Suprapubic skin (tissue), 4 donors: Measurements from ENCODE around the gene ADAMTS16. TPM values are rescaled to one million over a fixed set of nuclear protein-coding genes. Genes with fewer than 3 reads are reported as not detected.

ENCODE experiments used
- DNase-seq, 2 donors: peaks; one replicate each; pipeline ENCODE4 v3.0.0-alpha.2; 2019; ENCODE audit warnings: low spot score in 2 of 2
- H3K27ac ChIP-seq: fragments of 200-600 bp; sonication (generic); one replicate; pipeline ENCODE4 v1.5.1; 2019
- H3K27me3 ChIP-seq: fragments of 200-600 bp; sonication (generic); one replicate; pipeline ENCODE4 v1.5.1; 2019
- H3K36me3 ChIP-seq: fragments of 200-600 bp; sonication (generic); one replicate; pipeline ENCODE4 v1.5.1; 2019
- H3K4me1 ChIP-seq: fragments of 200-600 bp; sonication (generic); one replicate; pipeline ENCODE4 v1.5.1; 2019
- H3K4me3 ChIP-seq: fragments of 200-600 bp; sonication (generic); one replicate; pipeline ENCODE4 v1.5.1; 2019; ENCODE audit warnings: mild to moderate bottlenecking
- H3K9me3 ChIP-seq: fragments of 200-600 bp; sonication (generic); one replicate; pipeline ENCODE4 v1.5.1; 2019
- EP300 ChIP-seq: sonication (generic); formaldehyde crosslinking; IDR thresholded peaks from one replicate; pipeline ENCODE4 v1.6.1; 2017; ENCODE audit warnings: antibody characterized with exemption
- POLR2A ChIP-seq, 2 donors: fragments of 450-650 bp; IDR thresholded peaks; one replicate each; pipeline ENCODE4 v1.6.1; 2017; ENCODE audit warnings: antibody characterized with exemption in 2 of 2, mild to moderate bottlenecking in 2 of 2, moderate library complexity in 2 of 2
- POLR2AphosphoS5 ChIP-seq, 3 donors: sonication (generic); formaldehyde crosslinking; IDR thresholded peaks; one replicate each; pipeline ENCODE4 v1.6.1; 2017; ENCODE audit warnings: antibody characterized with exemption in 3 of 3
- WGBS: methylation state at CpG from one replicate; pipeline ENCODE4 v1.1.5; 2018; 5-methylcytosine and 5-hydroxymethylcytosine counted together
- total RNA-seq, 4 donors: library from RNA; depleted of rRNA; stranded (reverse); fragments of >200 nt; gene quantifications; one replicate each; pipeline ENCODE4 v1.1.0, GENCODE V29; 2016
- TF ChIP-seq, protein P1 (sequence below), 2 donors: fragments of 200-600 bp in 1 of 2; fragments of 450-650 bp in 1 of 2; sonication (generic) in 1 of 2; IDR thresholded peaks; one replicate each; pipeline ENCODE4 v1.5.1; 2016 to 2019; ENCODE audit warnings: antibody characterized with exemption in 2 of 2, mild to moderate bottlenecking in 1 of 2, moderate library complexity in 1 of 2

The ADAMTS16 gene
- total RNA-seq, 4 donors from 2014 or later: 0.10 to 0.64 TPM; not detected in 2

DNA sequence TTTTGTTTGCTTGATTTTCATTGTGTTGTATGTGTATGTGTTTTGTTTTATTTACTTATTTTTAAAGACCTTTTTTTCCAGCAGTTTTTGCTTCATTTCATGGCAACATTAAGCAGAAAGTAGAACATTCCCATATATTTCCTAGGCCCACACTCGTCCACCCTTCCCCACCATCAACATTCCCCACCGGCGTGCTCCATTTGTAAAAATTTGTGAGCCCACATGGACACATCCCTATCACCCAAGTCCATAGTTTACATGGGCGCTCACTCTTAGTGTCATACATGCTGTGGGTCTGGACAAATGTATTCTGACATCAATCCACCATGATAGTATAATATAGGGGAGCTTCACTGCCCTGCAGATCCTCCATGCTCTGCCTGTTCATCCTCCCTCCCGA lies 133.8 kb downstream of the ADAMTS16 start:
- TF ChIP-seq POLR2AphosphoS5 (IDR thresholded peaks at IDR 0.05): no peak
- TF ChIP-seq, protein P1, sequence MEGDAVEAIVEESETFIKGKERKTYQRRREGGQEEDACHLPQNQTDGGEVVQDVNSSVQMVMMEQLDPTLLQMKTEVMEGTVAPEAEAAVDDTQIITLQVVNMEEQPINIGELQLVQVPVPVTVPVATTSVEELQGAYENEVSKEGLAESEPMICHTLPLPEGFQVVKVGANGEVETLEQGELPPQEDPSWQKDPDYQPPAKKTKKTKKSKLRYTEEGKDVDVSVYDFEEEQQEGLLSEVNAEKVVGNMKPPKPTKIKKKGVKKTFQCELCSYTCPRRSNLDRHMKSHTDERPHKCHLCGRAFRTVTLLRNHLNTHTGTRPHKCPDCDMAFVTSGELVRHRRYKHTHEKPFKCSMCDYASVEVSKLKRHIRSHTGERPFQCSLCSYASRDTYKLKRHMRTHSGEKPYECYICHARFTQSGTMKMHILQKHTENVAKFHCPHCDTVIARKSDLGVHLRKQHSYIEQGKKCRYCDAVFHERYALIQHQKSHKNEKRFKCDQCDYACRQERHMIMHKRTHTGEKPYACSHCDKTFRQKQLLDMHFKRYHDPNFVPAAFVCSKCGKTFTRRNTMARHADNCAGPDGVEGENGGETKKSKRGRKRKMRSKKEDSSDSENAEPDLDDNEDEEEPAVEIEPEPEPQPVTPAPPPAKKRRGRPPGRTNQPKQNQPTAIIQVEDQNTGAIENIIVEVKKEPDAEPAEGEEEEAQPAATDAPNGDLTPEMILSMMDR (IDR thresholded peaks at IDR 0.05): no peak
- no peak for TF ChIP-seq EP300
- Histone ChIP-seq H3K9me3 (no peaks in the 10 kb centered on the region), H3K36me3 (no peaks in the 10 kb centered on the region), H3K27ac (no peak overlapping the region), H3K27me3 (no peaks in the 10 kb centered on the region), H3K4me3 (no peak overlapping the region), H3K4me1 (peaks cover 7% of the 10 kb centered on the region)
- WGBS: 92% methylated on average over 5 of the region's 5 CpGs
- DNase-seq: no peak

DNA sequence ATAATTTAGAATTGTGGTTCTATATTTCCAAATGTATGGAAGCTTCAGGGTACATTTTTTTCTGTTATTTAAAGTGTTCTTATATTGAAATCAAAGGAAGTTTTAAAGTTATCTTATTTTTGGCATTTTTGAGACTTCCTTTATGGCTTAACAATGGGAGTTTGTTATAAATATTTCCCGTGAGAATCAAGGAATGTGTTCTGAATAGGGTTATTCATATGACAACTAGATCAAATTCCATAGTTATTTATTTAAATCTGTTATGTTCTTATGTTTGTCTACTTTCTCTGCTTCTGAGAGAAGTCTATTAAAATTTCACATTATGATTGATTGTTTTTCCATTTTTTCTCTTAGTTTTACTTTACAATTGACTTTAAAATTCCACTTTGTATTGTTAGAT lies 135.1 kb downstream of the ADAMTS16 start:
- TF ChIP-seq POLR2AphosphoS5 (IDR thresholded peaks at IDR 0.05) (no peak), EP300 (no peak), POLR2A (IDR thresholded peaks at IDR 0.05) (no peak)
- TF ChIP-seq, protein P1 (IDR thresholded peaks at IDR 0.05): no peak
- Histone ChIP-seq H3K4me3 (no peak overlapping the region), H3K27ac (no peak overlapping the region), H3K4me1 (peaks cover 7% of the 10 kb centered on the region), H3K27me3 (no peaks in the 10 kb centered on the region), H3K9me3 (no peaks in the 10 kb centered on the region), H3K36me3 (no peaks in the 10 kb centered on the region)
- WGBS: 41% methylated on average over 1 of the region's 1 CpG
- DNase-seq: no peak

DNA sequence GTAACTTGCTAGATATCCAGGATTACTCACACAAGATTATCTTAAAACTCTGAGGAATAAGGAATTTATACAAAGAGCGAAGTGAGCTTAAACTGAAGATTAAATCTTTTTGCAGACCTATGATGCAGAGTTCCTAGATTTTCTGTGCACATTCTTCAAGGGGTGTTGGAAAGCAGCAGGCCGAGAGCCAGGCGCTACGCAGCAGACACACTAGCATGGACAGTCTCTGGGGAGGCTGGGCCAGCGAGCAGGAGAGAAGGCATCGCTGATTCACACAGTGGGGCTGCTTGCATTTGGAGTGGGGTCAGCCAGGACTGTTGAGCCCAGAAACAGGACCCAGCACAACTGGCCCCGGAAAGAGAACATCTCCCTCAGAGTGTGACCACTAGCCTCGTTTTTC lies 136.3 kb downstream of the ADAMTS16 start:
- WGBS: 92% methylated on average over 8 of the region's 8 CpGs
- no peak for DNase-seq
- H3K36me3 ChIP-seq: no peaks in the 10 kb centered on the region
- no peak for TF ChIP-seq POLR2AphosphoS5 (IDR thresholded peaks at IDR 0.05)
- H3K4me1 ChIP-seq: no peaks in the 10 kb centered on the region
- H3K9me3 ChIP-seq: no peaks in the 10 kb centered on the region
- no peak overlapping the region for H3K27ac ChIP-seq
- no peak overlapping the region for H3K4me3 ChIP-seq
- no peaks in the 10 kb centered on the region for H3K27me3 ChIP-seq

DNA sequence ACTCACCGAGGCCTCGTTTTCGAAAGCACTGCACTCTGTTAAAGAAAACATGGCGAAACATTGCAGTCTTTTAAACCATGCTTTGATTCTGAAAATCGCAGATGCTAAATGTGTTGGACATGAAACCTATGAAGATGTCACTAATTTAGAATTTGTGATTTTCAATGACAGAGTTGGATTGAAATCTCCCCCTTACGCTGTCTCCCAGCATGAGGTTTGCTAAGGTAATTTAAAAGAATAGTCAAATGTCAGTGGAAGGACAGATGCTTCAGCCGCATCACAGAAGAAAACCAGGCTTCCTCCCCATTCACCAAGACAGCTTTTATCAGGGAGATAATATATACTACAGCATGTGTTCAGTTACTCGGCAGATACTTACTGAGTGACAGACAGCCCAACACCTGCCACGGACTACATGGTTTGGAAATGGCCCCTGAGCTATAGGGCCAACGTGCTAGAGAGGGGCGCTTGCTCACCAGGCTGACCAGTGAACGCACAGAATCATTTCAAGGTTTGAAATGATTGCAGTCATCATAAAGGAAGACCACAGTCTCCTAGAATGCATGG lies 136.9 kb downstream of the ADAMTS16 start:
- DNase-seq: no peak
- H3K4me3 ChIP-seq: no peak overlapping the region
- H3K36me3 ChIP-seq: no peaks in the 10 kb centered on the region
- H3K27ac ChIP-seq: no peak overlapping the region
- H3K27me3 ChIP-seq: no peaks in the 10 kb centered on the region
- no peak for TF ChIP-seq EP300
- TF ChIP-seq POLR2AphosphoS5 (IDR thresholded peaks at IDR 0.05): no peak
- TF ChIP-seq POLR2A (IDR thresholded peaks at IDR 0.05): no peak
- TF ChIP-seq, protein P1 (IDR thresholded peaks at IDR 0.05): no peak
- no peaks in the 10 kb centered on the region for H3K4me1 ChIP-seq
- 83% methylated on average over 12 of the region's 12 CpGs for WGBS
- no peaks in the 10 kb centered on the region for H3K9me3 ChIP-seq

DNA sequence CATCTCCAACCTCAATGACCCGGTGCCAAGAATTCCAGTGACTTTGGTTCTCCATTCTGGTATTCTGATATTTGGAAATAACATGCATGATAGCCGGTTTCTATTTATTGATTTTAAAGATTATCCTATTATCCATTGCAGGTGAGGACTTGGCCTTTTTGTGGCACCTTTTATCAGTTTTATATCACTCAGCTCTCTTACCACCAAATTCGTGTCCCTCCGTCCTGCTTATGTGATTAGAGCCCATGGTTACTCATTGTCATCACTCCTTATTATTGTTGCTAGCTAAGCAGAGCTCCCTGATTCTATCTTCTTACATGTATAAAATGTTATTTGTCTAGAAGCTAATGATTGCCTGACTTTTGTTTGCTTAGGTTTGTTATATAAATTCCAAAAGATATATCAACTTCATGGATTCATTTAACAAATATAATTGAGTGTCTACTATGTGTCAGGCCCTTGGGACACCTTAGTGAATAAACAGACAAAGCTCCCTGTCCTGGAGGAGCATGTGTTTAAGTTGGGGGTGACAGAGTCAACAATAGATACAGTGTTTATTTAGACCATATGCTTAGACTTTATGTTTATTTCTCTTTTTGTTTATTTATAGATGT lies 138.2 kb downstream of the ADAMTS16 start:
- no peaks in the 10 kb centered on the region for H3K9me3 ChIP-seq
- TF ChIP-seq EP300: no peak
- no peak for TF ChIP-seq POLR2AphosphoS5 (IDR thresholded peaks at IDR 0.05)
- TF ChIP-seq POLR2A (IDR thresholded peaks at IDR 0.05): no peak
- TF ChIP-seq, protein P1 (IDR thresholded peaks at IDR 0.05): no peak
- H3K27ac ChIP-seq: no peak overlapping the region
- no peaks in the 10 kb centered on the region for H3K36me3 ChIP-seq
- no peaks in the 10 kb centered on the region for H3K4me1 ChIP-seq
- no peak for DNase-seq
- 89% methylated on average over 4 of the region's 4 CpGs for WGBS
- H3K27me3 ChIP-seq: no peaks in the 10 kb centered on the region
- no peak overlapping the region for H3K4me3 ChIP-seq
